Measurements from ENCODE around the gene TRAPPC5.

TRAPPC5 gene

GRCh38 chr19:7729831-7730285 is 49.2 kb downstream of the TRAPPC5 start:
- H3K4me2 ChIP-seq (ENCODE audit: low read depth, low read length), result no peak overlapping the region
- no peak overlapping the region for H2AFZ ChIP-seq (ENCODE audit: low read length)
- no peaks in the 10 kb centered on the region for H3K4me1 ChIP-seq (ENCODE audit: low read length)
- H4K20me1 ChIP-seq (ENCODE audit: insufficient read depth, low read length), result no peaks in the 10 kb centered on the region
- H3F3A ChIP-seq (ENCODE audit: insufficient read depth, low read length), result no peaks in the 10 kb centered on the region
- no peak overlapping the region for H3K27ac ChIP-seq (ENCODE audit: low read length)
- no peaks in the 10 kb centered on the region for H3K9me3 ChIP-seq (replicated peaks; ENCODE audit: insufficient read depth, low read length)
- H3K79me2 ChIP-seq (ENCODE audit: low read length), result no peaks in the 10 kb centered on the region
- H3K9me2 ChIP-seq (replicated peaks; ENCODE audit: insufficient read depth, low read length), result no peaks in the 10 kb centered on the region
- TF ChIP-seq EZH2phosphoT487 (IDR thresholded peaks at IDR 0.05; ENCODE audit: low read length) (no peak), CTCF (IDR thresholded peaks at IDR 0.05; ENCODE audit: low read length) (no peak), EZH2 (optimal IDR thresholded peaks at IDR 0.05; ENCODE audit: low read depth, low read length) (no peak)
- no peaks in the 10 kb centered on the region for H3K36me3 ChIP-seq (replicated peaks; ENCODE audit: insufficient read depth, low read length)
- no peak for DNase-seq
- no peak overlapping the region for H3K4me3 ChIP-seq (ENCODE audit: low read length)
- H3K27me3 ChIP-seq (replicated peaks; ENCODE audit: insufficient read depth, low read length), result peaks cover 91% of the 10 kb centered on the region
- no peak overlapping the region for H3K9ac ChIP-seq (ENCODE audit: low read length)

GRCh38 chr19:7730286-7731217 is 49.9 kb downstream of the TRAPPC5 start:
- no peak overlapping the region for H2AFZ ChIP-seq (ENCODE audit: low read length)
- no peak overlapping the region for H3K9ac ChIP-seq (ENCODE audit: low read length)
- H3K4me1 ChIP-seq (ENCODE audit: low read length), result no peaks in the 10 kb centered on the region
- H3F3A ChIP-seq (ENCODE audit: insufficient read depth, low read length), result no peaks in the 10 kb centered on the region
- no peaks in the 10 kb centered on the region for H4K20me1 ChIP-seq (ENCODE audit: insufficient read depth, low read length)
- no peak for DNase-seq
- H3K36me3 ChIP-seq (replicated peaks; ENCODE audit: insufficient read depth, low read length), result no peaks in the 10 kb centered on the region
- H3K9me3 ChIP-seq (replicated peaks; ENCODE audit: insufficient read depth, low read length), result no peaks in the 10 kb centered on the region
- H3K79me2 ChIP-seq (ENCODE audit: low read length), result no peaks in the 10 kb centered on the region
- H3K9me2 ChIP-seq (replicated peaks; ENCODE audit: insufficient read depth, low read length), result no peaks in the 10 kb centered on the region
- no peak overlapping the region for H3K27ac ChIP-seq (ENCODE audit: low read length)
- TF ChIP-seq CTCF (IDR thresholded peaks at IDR 0.05; ENCODE audit: low read length) (no peak), EZH2 (optimal IDR thresholded peaks at IDR 0.05; ENCODE audit: low read depth, low read length) (no peak), EZH2phosphoT487 (IDR thresholded peaks at IDR 0.05; ENCODE audit: low read length) (no peak)
- no peak overlapping the region for H3K4me2 ChIP-seq (ENCODE audit: low read depth, low read length)
- H3K27me3 ChIP-seq (replicated peaks; ENCODE audit: insufficient read depth, low read length), result peaks cover 91% of the 10 kb centered on the region
- H3K4me3 ChIP-seq (ENCODE audit: low read length), result no peak overlapping the region

- H3K9ac ChIP-seq (ENCODE audit: low read length), result no peak overlapping the region
- no peaks in the 10 kb centered on the region for H3K9me2 ChIP-seq (replicated peaks; ENCODE audit: insufficient read depth, low read length)
- H3K27ac ChIP-seq (ENCODE audit: low read length), result no peak overlapping the region
- peaks cover 91% of the 10 kb centered on the region for H3K27me3 ChIP-seq (replicated peaks; ENCODE audit: insufficient read depth, low read length)
- no peaks in the 10 kb centered on the region for H4K20me1 ChIP-seq (ENCODE audit: insufficient read depth, low read length)
- no peaks in the 10 kb centered on the region for H3K79me2 ChIP-seq (ENCODE audit: low read length)
- no peaks in the 10 kb centered on the region for H3K4me1 ChIP-seq (ENCODE audit: low read length)
- no peak overlapping the region for H3K4me2 ChIP-seq (ENCODE audit: low read depth, low read length)
- H3K4me3 ChIP-seq (ENCODE audit: low read length), result no peak overlapping the region
- H3K36me3 ChIP-seq (replicated peaks; ENCODE audit: insufficient read depth, low read length), result no peaks in the 10 kb centered on the region
- H3F3A ChIP-seq (ENCODE audit: insufficient read depth, low read length), result no peaks in the 10 kb centered on the region
- no peak for TF ChIP-seq EZH2phosphoT487 (IDR thresholded peaks at IDR 0.05; ENCODE audit: low read length)
- no peak for TF ChIP-seq CTCF (IDR thresholded peaks at IDR 0.05; ENCODE audit: low read length)
- TF ChIP-seq EZH2 (optimal IDR thresholded peaks at IDR 0.05; ENCODE audit: low read depth, low read length), result no peak
- H2AFZ ChIP-seq (ENCODE audit: low read length), result no peak overlapping the region
- no peak for DNase-seq
- no peaks in the 10 kb centered on the region for H3K9me3 ChIP-seq (replicated peaks; ENCODE audit: insufficient read depth, low read length)
Observed at GRCh38 chr19:7731218-7731595, 50.6 kb downstream of the TRAPPC5 start.
